ENCODE results near the gene MBD6. TPM values are rescaled to one million over a fixed set of nuclear protein-coding genes. Genes with fewer than 3 reads are reported as not detected.
"Not testable (repeated sequence)": the region's sequence is repeated elsewhere in the genome, so short reads cannot be mapped to it uniquely, and the experiment has no call there.

The MBD6 gene
- total and polyA plus RNA-seq, 7 donors, result 11.6 to 52.9 (median 29.5) TPM

- H3K27ac ChIP-seq, result no peak overlapping the region
Measured at GRCh38 chr12:57512665-57513064, 10.0 kb upstream of the MBD6 start.

DNA sequence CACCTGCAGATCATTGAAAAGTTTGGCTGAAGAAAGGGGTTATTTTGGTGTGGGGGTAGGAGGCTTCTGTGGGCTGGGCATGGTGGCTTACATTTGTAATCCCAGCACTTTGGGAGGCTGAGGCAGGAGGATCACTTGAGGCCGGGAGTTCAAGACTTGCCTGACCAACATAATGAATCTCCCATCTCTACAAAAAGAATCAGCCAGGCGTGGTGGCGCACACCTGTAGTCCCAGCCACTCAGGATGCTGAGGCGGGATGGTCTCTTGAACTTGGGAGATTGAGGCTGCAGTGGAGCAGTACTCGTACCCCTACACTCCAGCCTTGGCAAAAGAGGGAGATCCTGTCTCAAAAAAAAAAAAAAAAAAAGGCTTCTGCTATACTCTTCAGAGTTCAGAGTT, 9.4 kb upstream of the MBD6 start:
- H3K4me3 ChIP-seq, result no peak overlapping the region
- no peak for ATAC-seq
- intact Hi-C loops (cut with DNase I), result no loop called here
- H3K9me3 ChIP-seq, result no peaks in the 10 kb centered on the region
- WGBS, 3 donors, result 94 to 96% (median 96%) methylated on average over 5 of the region's 5 CpGs
- peaks cover 18 to 95% of the 10 kb centered on the region in 2 donors for H3K36me3 ChIP-seq (ENCODE audit: insufficient read depth in 1 of 2, low read depth in 1 of 2)
- H3K27ac ChIP-seq, result no peak overlapping the region
- no peaks in the 10 kb centered on the region for H3K27me3 ChIP-seq (ENCODE audit: insufficient read depth in 3 of 3, low read length in 2 of 3)
- H3K4me1 ChIP-seq, result peaks cover 14% of the 10 kb centered on the region
- no peak for DNase-seq
- no peak for TF ChIP-seq CTCF (IDR thresholded peaks at IDR 0.05)

More at GRCh38 chr12:57512665-57513064, 10.0 kb upstream of the MBD6 start:
- DNase-seq, result no peak
- Histone ChIP-seq H3K27me3 (ENCODE audit: insufficient read depth in 3 of 3, low read length in 2 of 3) (no peaks in the 10 kb centered on the region), H3K4me1 (peaks cover 8% of the 10 kb centered on the region), H3K36me3 (ENCODE audit: insufficient read depth in 1 of 2, low read depth in 1 of 2) (peaks cover 18 to 91% of the 10 kb centered on the region in 2 donors), H3K4me3 (no peak overlapping the region), H3K9me3 (no peaks in the 10 kb centered on the region)
- 86 to 96% (median 90%) methylated on average over 6 of the region's 6 CpGs for WGBS, 3 donors
- no peak for ATAC-seq
- TF ChIP-seq CTCF (IDR thresholded peaks at IDR 0.05), result no peak
- intact Hi-C loops (cut with DNase I), result no loop called here

- 92 to 96% (median 95%) methylated on average over 6 of the region's 6 CpGs for WGBS, 3 donors
- DNase-seq; H3K9me3 ChIP-seq; H3K4me3 ChIP-seq; H3K27ac ChIP-seq; intact Hi-C loops (cut with DNase I); ATAC-seq; H3K27me3 ChIP-seq (ENCODE audit: insufficient read depth in 3 of 3, low read length in 2 of 3): not testable (repeated sequence)
- Histone ChIP-seq H3K36me3 (ENCODE audit: insufficient read depth in 1 of 2, low read depth in 1 of 2) (peaks cover 18 to 94% of the 10 kb centered on the region in 2 donors), H3K4me1 (peaks cover 18% of the 10 kb centered on the region)
Measured at GRCh38 chr12:57513677-57514076, 8.9 kb upstream of the MBD6 start.

- H3K27me3 ChIP-seq (ENCODE audit: insufficient read depth in 3 of 3, low read length in 2 of 3); H3K9me3 ChIP-seq; H3K4me3 ChIP-seq; DNase-seq; intact Hi-C loops (cut with DNase I); ATAC-seq: not testable (repeated sequence)
- Histone ChIP-seq H3K4me1 (peaks cover 23% of the 10 kb centered on the region), H3K27ac (peak overlapping the region; percentile 46), H3K36me3 (ENCODE audit: insufficient read depth in 1 of 2, low read depth in 1 of 2) (peaks cover 18 to 89% of the 10 kb centered on the region in 2 donors)
- 90 to 92% (median 91%) methylated on average over 8 to 9 of the region's 9 CpGs for WGBS, 3 donors
Measured at GRCh38 chr12:57514246-57514645, 8.4 kb upstream of the MBD6 start.

DNA sequence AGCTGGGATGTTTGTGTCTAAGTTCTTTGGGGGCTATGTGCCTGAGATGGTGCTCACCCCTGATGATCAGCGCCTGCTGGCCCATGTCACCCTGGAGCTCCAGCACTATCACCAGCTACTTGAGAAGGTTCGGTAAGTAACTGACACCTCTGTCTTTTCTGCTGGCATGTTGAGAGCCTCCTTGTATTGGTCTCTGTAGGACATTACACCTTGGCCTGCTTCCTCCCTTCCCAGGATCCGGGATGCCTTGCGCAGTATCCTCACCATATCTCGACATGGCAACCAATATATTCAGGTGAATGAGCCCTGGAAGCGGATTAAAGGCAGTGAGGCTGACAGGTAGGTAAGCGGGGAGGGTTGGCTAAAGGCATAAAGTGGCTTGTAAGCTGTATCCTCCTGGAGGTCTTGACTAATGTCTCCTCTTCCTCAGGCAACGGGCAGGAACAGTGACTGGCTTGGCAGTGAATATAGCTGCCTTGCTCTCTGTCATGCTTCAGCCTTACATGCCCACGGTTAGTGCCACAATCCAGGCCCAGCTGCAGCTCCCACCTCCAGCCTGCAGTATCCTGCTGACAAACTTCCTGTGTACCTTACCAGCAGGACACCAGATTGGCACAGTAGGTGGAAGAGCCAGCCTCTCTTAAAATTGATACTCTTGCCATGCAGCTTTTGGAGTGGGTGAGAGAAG, 7.8 kb upstream of the MBD6 start:
- intact Hi-C loops (cut with DNase I), result no loop called here
- peaks cover 25% of the 10 kb centered on the region for H3K4me1 ChIP-seq
- 74 to 86% (median 74%) methylated on average over 9 of the region's 9 CpGs for WGBS, 3 donors
- no peak overlapping the region for H3K4me3 ChIP-seq
- TF ChIP-seq CTCF (IDR thresholded peaks at IDR 0.05), result no peak
- DNase-seq (no peak), ATAC-seq (no peak)
- H3K36me3 ChIP-seq (ENCODE audit: insufficient read depth in 1 of 2, low read depth in 1 of 2), result peaks cover 16 to 83% of the 10 kb centered on the region in 2 donors
- no peaks in the 10 kb centered on the region for H3K27me3 ChIP-seq (ENCODE audit: insufficient read depth in 3 of 3, low read length in 2 of 3)
- peak overlapping the region; percentile 46 for H3K27ac ChIP-seq
- no peaks in the 10 kb centered on the region for H3K9me3 ChIP-seq
